GM23338 (cell line): ENCODE results near the gene CROCC2. TPM values are rescaled to one million over a fixed set of nuclear protein-coding genes. Genes with fewer than 3 reads are reported as not detected.

Source experiments
- ATAC-seq: fragments of 200-7000 bp; cut with Tn5 transposase; 3 replicates; pipeline ENCODE4 v1.9.1; 2020
- DNase-seq: peaks from one replicate; pipeline ENCODE4 v3.0.0-alpha.2; 2015; ENCODE audit warnings: low spot score
- H2AFZ ChIP-seq: fragments of 200-600 bp; sonication (generic); 2 replicates; pipeline ENCODE4 v1.8.0; 2016; ENCODE audit warnings: antibody characterized with exemption, mild to moderate bottlenecking, moderate library complexity
- H3F3A ChIP-seq: fragments of 200-600 bp; sonication (generic); replicated peaks from 2 replicates; pipeline ENCODE4 v1.8.0; 2017; ENCODE audit warnings: antibody characterized with exemption, mixed run types, low read depth
- H3K27ac ChIP-seq: fragments of 200-600 bp; sonication (generic); 2 replicates; pipeline ENCODE4 v1.6.1; 2016; ENCODE audit warnings: low read depth
- H3K27me3 ChIP-seq: fragments of 200-600 bp; sonication (generic); 2 replicates; pipeline ENCODE4 v1.8.0; 2016; ENCODE audit warnings: mild to moderate bottlenecking, mixed run types, moderate library complexity; ENCODE audit not compliant: insufficient read depth
- H3K36me3 ChIP-seq: fragments of 200-600 bp; sonication (generic); 2 replicates; pipeline ENCODE4 v1.8.0; 2016; ENCODE audit warnings: mild to moderate bottlenecking; ENCODE audit not compliant: insufficient read depth
- H3K4me1 ChIP-seq: fragments of 200-600 bp; sonication (generic); 2 replicates; pipeline ENCODE4 v1.8.0; 2016; ENCODE audit warnings: mild to moderate bottlenecking, moderate library complexity; ENCODE audit not compliant: insufficient read depth
- H3K4me2 ChIP-seq: fragments of 200-600 bp; sonication (generic); 2 replicates; pipeline ENCODE4 v1.7.1; 2017; ENCODE audit warnings: mixed run types
- H3K4me3 ChIP-seq: fragments of 200-600 bp; sonication (generic); 2 replicates; pipeline ENCODE4 v1.6.1; 2016; ENCODE audit warnings: mixed run types
- H3K79me2 ChIP-seq: fragments of 200-600 bp; sonication (generic); replicated peaks from 2 replicates; pipeline ENCODE4 v1.8.0; 2017; ENCODE audit warnings: mild to moderate bottlenecking; ENCODE audit not compliant: insufficient read depth
- H3K9me2 ChIP-seq: fragments of 200-600 bp; sonication (generic); 2 replicates; pipeline ENCODE4 v1.8.0; 2017; ENCODE audit not compliant: insufficient read depth
- H4K20me1 ChIP-seq: fragments of 200-600 bp; sonication (generic); replicated peaks from 2 replicates; pipeline ENCODE4 v1.8.0; 2017; ENCODE audit warnings: mild to moderate bottlenecking; ENCODE audit not compliant: insufficient read depth
- H3K27ac Mint-ChIP-seq: 2 replicates; pipeline ENCODE4 v1.8.0; 2020; ENCODE audit warnings: inconsistent platforms, mild to moderate bottlenecking, moderate library complexity, mixed read lengths
- H3K27me3 Mint-ChIP-seq: 3 replicates; pipeline ENCODE4 v1.8.0; 2022; ENCODE audit warnings: low read depth, mild to moderate bottlenecking, moderate library complexity, mixed read lengths, inconsistent platforms; ENCODE audit not compliant: insufficient read depth, poor library complexity
- H3K36me3 Mint-ChIP-seq: 3 replicates; pipeline ENCODE4 v1.8.0; 2021; ENCODE audit warnings: low read depth, mild to moderate bottlenecking, inconsistent platforms, moderate library complexity, mixed read lengths
- H3K4me1 Mint-ChIP-seq: 3 replicates; pipeline ENCODE4 v1.8.0; 2020; ENCODE audit warnings: mild to moderate bottlenecking, inconsistent platforms, mixed read lengths
- H3K4me3 Mint-ChIP-seq: 3 replicates; pipeline ENCODE4 v1.8.0; 2021; ENCODE audit warnings: moderate library complexity, mild to moderate bottlenecking, inconsistent platforms, mixed read lengths
- H3K9me3 Mint-ChIP-seq: 3 replicates; pipeline ENCODE4 v1.8.0; 2020; ENCODE audit warnings: moderate library complexity, mild to moderate bottlenecking, inconsistent platforms, mixed read lengths
- EZH2 ChIP-seq: fragments of 200-600 bp; sonication (generic); IDR thresholded peaks from one replicate; pipeline ENCODE4 v1.8.0; 2017; ENCODE audit warnings: antibody characterized with exemption, mild to moderate bottlenecking, low read depth; ENCODE audit not compliant: unreplicated experiment
- EZH2phosphoT487 ChIP-seq: fragments of 200-600 bp; sonication (generic); IDR thresholded peaks from one replicate; pipeline ENCODE4 v1.8.1; 2018; ENCODE audit warnings: antibody characterized with exemption; ENCODE audit not compliant: unreplicated experiment
- JUNB ChIP-seq: IDR thresholded peaks from one replicate; pipeline ENCODE4 v1.6.1; 2016; ENCODE audit warnings: antibody characterized with exemption; ENCODE audit not compliant: unreplicated experiment
- NANOG ChIP-seq: IDR thresholded peaks from 2 replicates; pipeline ENCODE4 v1.6.1; 2016; ENCODE audit warnings: antibody characterized with exemption, borderline replicate concordance
- POLR2AphosphoS5 ChIP-seq: IDR thresholded peaks from 2 replicates; pipeline ENCODE4 v1.6.1; 2016; ENCODE audit warnings: antibody characterized with exemption, low read depth
- ZNF114 ChIP-seq: fragments of 250-450 bp; sonication (Bioruptor Pico); IDR thresholded peaks from 2 replicates; pipeline ENCODE4 v1.5.0; 2020; ENCODE audit warnings: mild to moderate bottlenecking, moderate library complexity
- polyA plus RNA-seq: library from polyadenylated mRNA; unstranded; fragments of >200 nt; fragmentation: Nextera tagmentation; extraction: Ambion mirVana; gene quantifications from 2 replicates; pipeline ENCODE4 v1.2.1, GENCODE V29; 2016
- total RNA-seq: library from RNA; depleted of rRNA; stranded (reverse); fragments of >200 nt; shearing (Covaris generic); gene quantifications from 2 replicates; pipeline ENCODE4 v1.2.3, GENCODE V29; 2014
- TF ChIP-seq, protein P1 (sequence below), 2 experiments: fragments of 200-600 bp in 1 of 2; sonication (generic) in 1 of 2; conservative IDR thresholded peaks; 2 replicates each; pipeline versions ENCODE4 v1.5.1 to v1.6.1; 2016 to 2017; ENCODE audit warnings: antibody characterized with exemption in 2 of 2, low read depth in 2 of 2, mild to moderate bottlenecking in 2 of 2, moderate library complexity in 1 of 2
- TF ChIP-seq, protein P2 (sequence below): IDR thresholded peaks from 2 replicates; pipeline ENCODE4 v1.6.1; 2016; ENCODE audit warnings: antibody characterized with exemption
- TF ChIP-seq, protein P3 (sequence below): IDR thresholded peaks from one replicate; pipeline ENCODE4 v1.6.1; 2018; ENCODE audit warnings: antibody characterized with exemption; ENCODE audit not compliant: unreplicated experiment
- TF ChIP-seq, protein P4 (sequence below): fragments of 250-450 bp; sonication (Bioruptor Pico); IDR thresholded peaks from 2 replicates; pipeline ENCODE4 v1.5.0; 2020; ENCODE audit warnings: mild to moderate bottlenecking, moderate library complexity

CROCC2 gene
- total and polyA plus RNA-seq, 2 experiments from 2014 or later = not detected

DNA sequence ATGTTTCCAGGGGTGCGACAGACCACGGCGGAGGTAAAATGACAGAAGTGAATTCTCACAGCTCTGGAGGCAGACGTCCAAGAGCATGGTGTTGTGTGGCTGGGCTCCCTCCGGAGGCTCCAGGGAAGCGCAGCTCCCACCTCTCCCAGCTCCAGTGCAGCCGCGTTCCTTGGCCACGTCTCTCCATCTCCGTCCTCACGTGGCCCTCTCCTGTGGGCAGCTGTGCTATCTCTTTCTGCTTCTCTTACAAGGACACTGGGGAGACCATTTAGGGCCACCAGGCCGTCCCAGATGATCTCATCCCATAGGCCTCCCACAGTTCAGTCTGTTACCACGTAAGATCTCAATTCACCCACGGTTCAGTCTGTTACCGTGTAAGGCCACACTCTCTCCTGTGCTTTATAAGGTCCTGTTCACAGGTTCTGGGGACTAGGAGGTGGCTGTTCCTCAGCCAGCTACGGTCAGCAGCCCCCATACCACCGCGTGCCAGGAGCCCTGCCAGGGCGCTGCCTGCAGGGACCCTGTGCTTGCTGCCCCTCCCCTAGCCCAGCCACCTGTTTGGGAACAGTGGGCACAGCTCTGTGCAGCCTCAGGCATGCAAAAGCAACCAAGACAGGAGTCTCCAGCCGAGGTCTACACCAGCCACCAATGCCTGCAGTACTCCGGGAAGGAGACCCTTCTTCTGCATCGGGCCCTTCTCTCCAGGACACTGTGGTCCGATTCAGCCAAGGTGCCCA, 7.2 kb upstream of the CROCC2 start (continued):
- TF ChIP-seq JUNB = no peak
- TF ChIP-seq, protein P1, sequence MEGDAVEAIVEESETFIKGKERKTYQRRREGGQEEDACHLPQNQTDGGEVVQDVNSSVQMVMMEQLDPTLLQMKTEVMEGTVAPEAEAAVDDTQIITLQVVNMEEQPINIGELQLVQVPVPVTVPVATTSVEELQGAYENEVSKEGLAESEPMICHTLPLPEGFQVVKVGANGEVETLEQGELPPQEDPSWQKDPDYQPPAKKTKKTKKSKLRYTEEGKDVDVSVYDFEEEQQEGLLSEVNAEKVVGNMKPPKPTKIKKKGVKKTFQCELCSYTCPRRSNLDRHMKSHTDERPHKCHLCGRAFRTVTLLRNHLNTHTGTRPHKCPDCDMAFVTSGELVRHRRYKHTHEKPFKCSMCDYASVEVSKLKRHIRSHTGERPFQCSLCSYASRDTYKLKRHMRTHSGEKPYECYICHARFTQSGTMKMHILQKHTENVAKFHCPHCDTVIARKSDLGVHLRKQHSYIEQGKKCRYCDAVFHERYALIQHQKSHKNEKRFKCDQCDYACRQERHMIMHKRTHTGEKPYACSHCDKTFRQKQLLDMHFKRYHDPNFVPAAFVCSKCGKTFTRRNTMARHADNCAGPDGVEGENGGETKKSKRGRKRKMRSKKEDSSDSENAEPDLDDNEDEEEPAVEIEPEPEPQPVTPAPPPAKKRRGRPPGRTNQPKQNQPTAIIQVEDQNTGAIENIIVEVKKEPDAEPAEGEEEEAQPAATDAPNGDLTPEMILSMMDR (conservative IDR thresholded peaks at IDR 0.05; ENCODE audit: low read depth in 2 of 2) = no peak
- TF ChIP-seq EZH2 = no peak
- no peak for TF ChIP-seq EZH2phosphoT487
- TF ChIP-seq NANOG = no peak
- TF ChIP-seq ZNF114 (CRISPR knock-in tag) = no peak
- TF ChIP-seq, protein P2, sequence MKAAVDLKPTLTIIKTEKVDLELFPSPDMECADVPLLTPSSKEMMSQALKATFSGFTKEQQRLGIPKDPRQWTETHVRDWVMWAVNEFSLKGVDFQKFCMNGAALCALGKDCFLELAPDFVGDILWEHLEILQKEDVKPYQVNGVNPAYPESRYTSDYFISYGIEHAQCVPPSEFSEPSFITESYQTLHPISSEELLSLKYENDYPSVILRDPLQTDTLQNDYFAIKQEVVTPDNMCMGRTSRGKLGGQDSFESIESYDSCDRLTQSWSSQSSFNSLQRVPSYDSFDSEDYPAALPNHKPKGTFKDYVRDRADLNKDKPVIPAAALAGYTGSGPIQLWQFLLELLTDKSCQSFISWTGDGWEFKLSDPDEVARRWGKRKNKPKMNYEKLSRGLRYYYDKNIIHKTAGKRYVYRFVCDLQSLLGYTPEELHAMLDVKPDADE = no peak

DNA sequence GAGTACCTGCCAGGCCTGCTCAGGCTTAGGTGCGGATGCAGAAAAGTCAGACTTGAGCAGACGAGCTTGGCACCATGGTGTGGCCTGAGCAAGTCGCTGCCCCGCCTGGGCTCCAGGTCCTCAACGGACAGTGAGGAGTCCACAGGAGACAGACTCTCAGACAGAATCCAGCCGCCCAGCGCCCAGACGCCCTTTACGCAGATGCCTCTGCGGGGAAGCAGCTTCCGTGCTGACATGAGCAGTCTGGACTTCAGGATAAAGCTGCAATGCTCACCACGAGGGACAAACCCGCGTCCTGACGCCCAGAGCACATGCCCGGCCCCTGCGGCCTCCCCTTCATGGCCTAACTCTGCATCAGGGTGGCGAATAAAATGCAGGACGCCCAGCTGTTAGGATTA, 6.7 kb upstream of the CROCC2 start:
- Histone ChIP-seq H3K4me2 (no peak overlapping the region), H4K20me1 (no peaks in the 10 kb centered on the region), H3K36me3 (no peaks in the 10 kb centered on the region), H2AFZ (no peak overlapping the region), H3K9me2 (no peaks in the 10 kb centered on the region), H3K27me3 (no peaks in the 10 kb centered on the region), H3K27ac (no peak overlapping the region), H3K4me3 (no peak overlapping the region), H3K4me1 (no peaks in the 10 kb centered on the region), H3K79me2 (no peaks in the 10 kb centered on the region), H3F3A (no peaks in the 10 kb centered on the region)
- DNase-seq = no peak
- Mint-ChIP-seq H3K27me3 (peaks cover 14% of the 10 kb centered on the region), H3K4me1 (no peaks in the 10 kb centered on the region; the same call in 2 of the 3 replicates), H3K9me3 (peaks cover 13% of the 10 kb centered on the region; the same call in 1 of the 3 replicates), H3K4me3 (no peak overlapping the region), H3K27ac (no peak overlapping the region), H3K36me3 (no peaks in the 10 kb centered on the region)
- ATAC-seq = no peak
- TF ChIP-seq, protein P3, sequence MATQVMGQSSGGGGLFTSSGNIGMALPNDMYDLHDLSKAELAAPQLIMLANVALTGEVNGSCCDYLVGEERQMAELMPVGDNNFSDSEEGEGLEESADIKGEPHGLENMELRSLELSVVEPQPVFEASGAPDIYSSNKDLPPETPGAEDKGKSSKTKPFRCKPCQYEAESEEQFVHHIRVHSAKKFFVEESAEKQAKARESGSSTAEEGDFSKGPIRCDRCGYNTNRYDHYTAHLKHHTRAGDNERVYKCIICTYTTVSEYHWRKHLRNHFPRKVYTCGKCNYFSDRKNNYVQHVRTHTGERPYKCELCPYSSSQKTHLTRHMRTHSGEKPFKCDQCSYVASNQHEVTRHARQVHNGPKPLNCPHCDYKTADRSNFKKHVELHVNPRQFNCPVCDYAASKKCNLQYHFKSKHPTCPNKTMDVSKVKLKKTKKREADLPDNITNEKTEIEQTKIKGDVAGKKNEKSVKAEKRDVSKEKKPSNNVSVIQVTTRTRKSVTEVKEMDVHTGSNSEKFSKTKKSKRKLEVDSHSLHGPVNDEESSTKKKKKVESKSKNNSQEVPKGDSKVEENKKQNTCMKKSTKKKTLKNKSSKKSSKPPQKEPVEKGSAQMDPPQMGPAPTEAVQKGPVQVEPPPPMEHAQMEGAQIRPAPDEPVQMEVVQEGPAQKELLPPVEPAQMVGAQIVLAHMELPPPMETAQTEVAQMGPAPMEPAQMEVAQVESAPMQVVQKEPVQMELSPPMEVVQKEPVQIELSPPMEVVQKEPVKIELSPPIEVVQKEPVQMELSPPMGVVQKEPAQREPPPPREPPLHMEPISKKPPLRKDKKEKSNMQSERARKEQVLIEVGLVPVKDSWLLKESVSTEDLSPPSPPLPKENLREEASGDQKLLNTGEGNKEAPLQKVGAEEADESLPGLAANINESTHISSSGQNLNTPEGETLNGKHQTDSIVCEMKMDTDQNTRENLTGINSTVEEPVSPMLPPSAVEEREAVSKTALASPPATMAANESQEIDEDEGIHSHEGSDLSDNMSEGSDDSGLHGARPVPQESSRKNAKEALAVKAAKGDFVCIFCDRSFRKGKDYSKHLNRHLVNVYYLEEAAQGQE = no peak
- TF ChIP-seq, protein P4, sequence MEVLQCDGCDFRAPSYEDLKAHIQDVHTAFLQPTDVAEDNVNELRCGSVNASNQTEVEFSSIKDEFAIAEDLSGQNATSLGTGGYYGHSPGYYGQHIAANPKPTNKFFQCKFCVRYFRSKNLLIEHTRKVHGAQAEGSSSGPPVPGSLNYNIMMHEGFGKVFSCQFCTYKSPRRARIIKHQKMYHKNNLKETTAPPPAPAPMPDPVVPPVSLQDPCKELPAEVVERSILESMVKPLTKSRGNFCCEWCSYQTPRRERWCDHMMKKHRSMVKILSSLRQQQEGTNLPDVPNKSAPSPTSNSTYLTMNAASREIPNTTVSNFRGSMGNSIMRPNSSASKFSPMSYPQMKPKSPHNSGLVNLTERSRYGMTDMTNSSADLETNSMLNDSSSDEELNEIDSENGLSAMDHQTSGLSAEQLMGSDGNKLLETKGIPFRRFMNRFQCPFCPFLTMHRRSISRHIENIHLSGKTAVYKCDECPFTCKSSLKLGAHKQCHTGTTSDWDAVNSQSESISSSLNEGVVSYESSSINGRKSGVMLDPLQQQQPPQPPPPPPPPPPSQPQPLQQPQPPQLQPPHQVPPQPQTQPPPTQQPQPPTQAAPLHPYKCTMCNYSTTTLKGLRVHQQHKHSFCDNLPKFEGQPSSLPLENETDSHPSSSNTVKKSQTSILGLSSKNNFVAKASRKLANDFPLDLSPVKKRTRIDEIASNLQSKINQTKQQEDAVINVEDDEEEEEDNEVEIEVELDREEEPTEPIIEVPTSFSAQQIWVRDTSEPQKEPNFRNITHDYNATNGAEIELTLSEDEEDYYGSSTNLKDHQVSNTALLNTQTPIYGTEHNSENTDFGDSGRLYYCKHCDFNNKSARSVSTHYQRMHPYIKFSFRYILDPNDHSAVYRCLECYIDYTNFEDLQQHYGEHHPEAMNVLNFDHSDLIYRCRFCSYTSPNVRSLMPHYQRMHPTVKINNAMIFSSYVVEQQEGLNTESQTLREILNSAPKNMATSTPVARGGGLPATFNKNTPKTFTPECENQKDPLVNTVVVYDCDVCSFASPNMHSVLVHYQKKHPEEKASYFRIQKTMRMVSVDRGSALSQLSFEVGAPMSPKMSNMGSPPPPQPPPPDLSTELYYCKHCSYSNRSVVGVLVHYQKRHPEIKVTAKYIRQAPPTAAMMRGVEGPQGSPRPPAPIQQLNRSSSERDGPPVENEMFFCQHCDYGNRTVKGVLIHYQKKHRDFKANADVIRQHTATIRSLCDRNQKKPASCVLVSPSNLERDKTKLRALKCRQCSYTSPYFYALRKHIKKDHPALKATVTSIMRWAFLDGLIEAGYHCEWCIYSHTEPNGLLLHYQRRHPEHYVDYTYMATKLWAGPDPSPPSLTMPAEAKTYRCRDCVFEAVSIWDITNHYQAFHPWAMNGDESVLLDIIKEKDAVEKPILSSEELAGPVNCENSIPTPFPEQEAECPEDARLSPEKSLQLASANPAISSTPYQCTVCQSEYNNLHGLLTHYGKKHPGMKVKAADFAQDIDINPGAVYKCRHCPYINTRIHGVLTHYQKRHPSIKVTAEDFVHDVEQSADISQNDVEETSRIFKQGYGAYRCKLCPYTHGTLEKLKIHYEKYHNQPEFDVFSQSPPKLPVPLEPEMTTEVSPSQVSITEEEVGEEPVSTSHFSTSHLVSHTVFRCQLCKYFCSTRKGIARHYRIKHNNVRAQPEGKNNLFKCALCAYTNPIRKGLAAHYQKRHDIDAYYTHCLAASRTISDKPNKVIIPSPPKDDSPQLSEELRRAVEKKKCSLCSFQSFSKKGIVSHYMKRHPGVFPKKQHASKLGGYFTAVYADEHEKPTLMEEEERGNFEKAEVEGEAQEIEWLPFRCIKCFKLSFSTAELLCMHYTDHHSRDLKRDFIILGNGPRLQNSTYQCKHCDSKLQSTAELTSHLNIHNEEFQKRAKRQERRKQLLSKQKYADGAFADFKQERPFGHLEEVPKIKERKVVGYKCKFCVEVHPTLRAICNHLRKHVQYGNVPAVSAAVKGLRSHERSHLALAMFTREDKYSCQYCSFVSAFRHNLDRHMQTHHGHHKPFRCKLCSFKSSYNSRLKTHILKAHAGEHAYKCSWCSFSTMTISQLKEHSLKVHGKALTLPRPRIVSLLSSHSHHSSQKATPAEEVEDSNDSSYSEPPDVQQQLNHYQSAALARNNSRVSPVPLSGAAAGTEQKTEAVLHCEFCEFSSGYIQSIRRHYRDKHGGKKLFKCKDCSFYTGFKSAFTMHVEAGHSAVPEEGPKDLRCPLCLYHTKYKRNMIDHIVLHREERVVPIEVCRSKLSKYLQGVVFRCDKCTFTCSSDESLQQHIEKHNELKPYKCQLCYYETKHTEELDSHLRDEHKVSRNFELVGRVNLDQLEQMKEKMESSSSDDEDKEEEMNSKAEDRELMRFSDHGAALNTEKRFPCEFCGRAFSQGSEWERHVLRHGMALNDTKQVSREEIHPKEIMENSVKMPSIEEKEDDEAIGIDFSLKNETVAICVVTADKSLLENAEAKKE = no peak
- TF ChIP-seq POLR2AphosphoS5 (no peak), ZNF114 (CRISPR knock-in tag) (no peak)
- TF ChIP-seq, protein P2 = no peak
